ENCODE measurements around the gene EIF4B. TPM values are rescaled to one million over a fixed set of nuclear protein-coding genes. Genes with fewer than 3 reads are reported as not detected.

The EIF4B gene
- total RNA-seq, 4 donors from 2014 or later: 404 to 559 (median 485) TPM

- H3K36me3 ChIP-seq: peaks cover 53% of the 10 kb centered on the region
- no peak overlapping the region for H3K4me3 ChIP-seq
- TF ChIP-seq POLR2AphosphoS5 (IDR thresholded peaks at IDR 0.05) (no peak), POLR2A (IDR thresholded peaks at IDR 0.05) (no peak), CTCF (IDR thresholded peaks at IDR 0.05) (no peak), EP300 (IDR thresholded peaks at IDR 0.05) (no peak)
- 85% methylated on average over 6 of the region's 7 CpGs for WGBS
- no peaks in the 10 kb centered on the region for H3K27me3 ChIP-seq
- no peak overlapping the region for H3K27ac ChIP-seq
- DNase-seq (ENCODE audit: low spot score in 2 of 2): peak in 1 of 2 donors; percentile 26
- H3K9me3 ChIP-seq: no peaks in the 10 kb centered on the region
- peaks cover 81% of the 10 kb centered on the region for H3K4me1 ChIP-seq
These were observed 61.1 kb downstream of the EIF4B start for GRCh38 chr12:53067074-53067992.

- WGBS: 82% methylated on average over 13 of the region's 13 CpGs
- Histone ChIP-seq H3K27ac (peak overlapping the region; percentile 78), H3K27me3 (no peaks in the 10 kb centered on the region), H3K4me3 (no peak overlapping the region), H3K4me1 (peaks cover 81% of the 10 kb centered on the region), H3K9me3 (no peaks in the 10 kb centered on the region), H3K36me3 (peaks cover 47% of the 10 kb centered on the region)
- TF ChIP-seq POLR2A (IDR thresholded peaks at IDR 0.05) (no peak), POLR2AphosphoS5 (IDR thresholded peaks at IDR 0.05) (no peak), CTCF (IDR thresholded peaks at IDR 0.05) (no peak), EP300 (IDR thresholded peaks at IDR 0.05) (no peak)
- peak in 1 of 2 donors; percentile 59 for DNase-seq (ENCODE audit: low spot score in 2 of 2)
These were observed 61.9 kb downstream of the EIF4B start for GRCh38 chr12:53067993-53068770.

GRCh38 chr12:53068811-53069585, 62.7 kb downstream of the EIF4B start:
- Histone ChIP-seq H3K27ac (peak overlapping the region; percentile 78), H3K27me3 (no peaks in the 10 kb centered on the region), H3K36me3 (peaks cover 43% of the 10 kb centered on the region), H3K4me1 (peaks cover 80% of the 10 kb centered on the region), H3K9me3 (no peaks in the 10 kb centered on the region), H3K4me3 (no peak overlapping the region)
- 80% methylated on average over 13 of the region's 15 CpGs for WGBS
- no peak for TF ChIP-seq CTCF (IDR thresholded peaks at IDR 0.05)
- TF ChIP-seq EP300 (IDR thresholded peaks at IDR 0.05): no peak
- no peak for TF ChIP-seq POLR2AphosphoS5 (IDR thresholded peaks at IDR 0.05)
- no peak for TF ChIP-seq POLR2A (IDR thresholded peaks at IDR 0.05)
- DNase-seq (ENCODE audit: low spot score in 2 of 2): peak in 1 of 2 donors; percentile 71

GRCh38 chr12:53069621-53070410, 63.6 kb downstream of the EIF4B start:
- Histone ChIP-seq H3K4me1 (peaks cover 78% of the 10 kb centered on the region), H3K27ac (peak overlapping the region; percentile 78), H3K36me3 (peaks cover 44% of the 10 kb centered on the region), H3K9me3 (no peaks in the 10 kb centered on the region), H3K27me3 (no peaks in the 10 kb centered on the region), H3K4me3 (no peak overlapping the region)
- WGBS: 62% methylated on average over 11 of the region's 12 CpGs
- peak in 1 of 2 donors; percentile 84 for DNase-seq (ENCODE audit: low spot score in 2 of 2)
- TF ChIP-seq EP300 (IDR thresholded peaks at IDR 0.05) (no peak), POLR2AphosphoS5 (IDR thresholded peaks at IDR 0.05) (no peak), POLR2A (IDR thresholded peaks at IDR 0.05) (no peak), CTCF (IDR thresholded peaks at IDR 0.05) (no peak)

Data from suprapubic skin (tissue), 4 donors.